Type B pancreatic cell (in vitro differentiated cells): ENCODE results near the gene MARCHF11. TPM values are rescaled to one million over a fixed set of nuclear protein-coding genes. Genes with fewer than 3 reads are reported as not detected.

Experiments
- DNase-seq: peaks from one replicate; pipeline ENCODE4 v3.0.0; 2021; ENCODE audit warnings: mixed read lengths; ENCODE audit not compliant: unreplicated experiment; ENCODE audit errors: extremely low spot score
- H3K27ac Mint-ChIP-seq: 2 replicates; pipeline ENCODE4 v1.8.0; 2021; ENCODE audit warnings: mild to moderate bottlenecking, mixed read lengths
- H3K27me3 Mint-ChIP-seq: 2 replicates; pipeline ENCODE4 v1.8.0; 2021; ENCODE audit warnings: mixed read lengths
- H3K36me3 Mint-ChIP-seq: 2 replicates; pipeline ENCODE4 v1.8.0; 2021; ENCODE audit warnings: mixed read lengths
- H3K4me1 Mint-ChIP-seq: one replicate; pipeline ENCODE4 v1.8.0; 2021; ENCODE audit warnings: mixed read lengths; ENCODE audit not compliant: unreplicated experiment
- H3K4me3 Mint-ChIP-seq: 2 replicates; pipeline ENCODE4 v1.8.0; 2021; ENCODE audit warnings: mild to moderate bottlenecking, mixed read lengths
- H3K9me3 Mint-ChIP-seq: 2 replicates; pipeline ENCODE4 v1.8.0; 2021; ENCODE audit warnings: mixed read lengths
- total RNA-seq: library from RNA; stranded (reverse); gene quantifications from 2 replicates; pipeline ENCODE4 v1.2.1, GENCODE V29; 2021; ENCODE audit warnings: low replicate concordance
- TF ChIP-seq, protein P1 (sequence below): fragments of 200-600 bp; sonication (generic); conservative IDR thresholded peaks from 2 replicates; pipeline ENCODE4 v1.5.0; 2021; ENCODE audit warnings: antibody characterized with exemption, mild to moderate bottlenecking

The MARCHF11 gene
- total RNA-seq, 1 donor from 2014 or later: 1.0 TPM

GRCh38 chr5:16115140-16115539 is 64.5 kb downstream of the MARCHF11 start:
- no peak for DNase-seq
- H3K27ac Mint-ChIP-seq: no peak overlapping the region
- no peaks in the 10 kb centered on the region for H3K4me1 Mint-ChIP-seq
- no peak overlapping the region for H3K4me3 Mint-ChIP-seq
- H3K27me3 Mint-ChIP-seq: peaks cover 6% of the 10 kb centered on the region
- TF ChIP-seq, protein P1, sequence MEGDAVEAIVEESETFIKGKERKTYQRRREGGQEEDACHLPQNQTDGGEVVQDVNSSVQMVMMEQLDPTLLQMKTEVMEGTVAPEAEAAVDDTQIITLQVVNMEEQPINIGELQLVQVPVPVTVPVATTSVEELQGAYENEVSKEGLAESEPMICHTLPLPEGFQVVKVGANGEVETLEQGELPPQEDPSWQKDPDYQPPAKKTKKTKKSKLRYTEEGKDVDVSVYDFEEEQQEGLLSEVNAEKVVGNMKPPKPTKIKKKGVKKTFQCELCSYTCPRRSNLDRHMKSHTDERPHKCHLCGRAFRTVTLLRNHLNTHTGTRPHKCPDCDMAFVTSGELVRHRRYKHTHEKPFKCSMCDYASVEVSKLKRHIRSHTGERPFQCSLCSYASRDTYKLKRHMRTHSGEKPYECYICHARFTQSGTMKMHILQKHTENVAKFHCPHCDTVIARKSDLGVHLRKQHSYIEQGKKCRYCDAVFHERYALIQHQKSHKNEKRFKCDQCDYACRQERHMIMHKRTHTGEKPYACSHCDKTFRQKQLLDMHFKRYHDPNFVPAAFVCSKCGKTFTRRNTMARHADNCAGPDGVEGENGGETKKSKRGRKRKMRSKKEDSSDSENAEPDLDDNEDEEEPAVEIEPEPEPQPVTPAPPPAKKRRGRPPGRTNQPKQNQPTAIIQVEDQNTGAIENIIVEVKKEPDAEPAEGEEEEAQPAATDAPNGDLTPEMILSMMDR: no peak
- H3K9me3 Mint-ChIP-seq: no peaks in the 10 kb centered on the region
- H3K36me3 Mint-ChIP-seq: no peaks in the 10 kb centered on the region

DNA sequence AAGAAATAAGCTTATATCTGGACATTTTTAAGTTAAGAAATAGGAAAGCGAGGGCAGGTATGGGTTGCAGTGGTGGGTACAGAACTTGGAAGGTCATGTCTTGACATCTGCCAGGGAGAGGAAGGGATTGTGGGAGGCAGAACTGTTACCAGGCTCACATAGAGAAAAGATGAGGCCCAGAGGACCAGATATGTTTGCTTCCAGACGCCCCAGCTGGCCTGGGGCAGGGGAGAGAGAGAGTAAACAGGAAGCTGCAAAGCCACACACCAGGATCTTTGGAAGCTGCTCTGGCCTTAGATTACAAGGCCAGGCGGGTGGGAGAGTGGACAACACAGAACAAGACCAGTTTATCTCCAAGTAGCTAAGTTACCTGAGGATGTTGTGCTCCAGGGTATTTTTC is 71.2 kb downstream of the MARCHF11 start:
- Mint-ChIP-seq H3K9me3 (no peaks in the 10 kb centered on the region), H3K4me1 (no peaks in the 10 kb centered on the region), H3K27me3 (peaks cover 3% of the 10 kb centered on the region), H3K36me3 (no peaks in the 10 kb centered on the region), H3K27ac (no peak overlapping the region), H3K4me3 (no peak overlapping the region)
- DNase-seq: no peak
- TF ChIP-seq, protein P1: no peak

- TF ChIP-seq, protein P1: no peak
- no peak overlapping the region for H3K27ac Mint-ChIP-seq
- H3K9me3 Mint-ChIP-seq: no peaks in the 10 kb centered on the region
- H3K4me1 Mint-ChIP-seq: no peaks in the 10 kb centered on the region
- no peak overlapping the region for H3K4me3 Mint-ChIP-seq
- H3K36me3 Mint-ChIP-seq: no peaks in the 10 kb centered on the region
- no peak for DNase-seq
- H3K27me3 Mint-ChIP-seq: peaks cover 5% of the 10 kb centered on the region
These were observed 74.6 kb downstream of the MARCHF11 start for GRCh38 chr5:16104961-16105360.

- no peaks in the 10 kb centered on the region for H3K36me3 Mint-ChIP-seq
- peaks cover 23% of the 10 kb centered on the region for H3K27me3 Mint-ChIP-seq
- TF ChIP-seq, protein P1: no peak
- H3K9me3 Mint-ChIP-seq: no peaks in the 10 kb centered on the region
- no peaks in the 10 kb centered on the region for H3K4me1 Mint-ChIP-seq
- H3K4me3 Mint-ChIP-seq: no peak overlapping the region
- no peak for DNase-seq
- H3K27ac Mint-ChIP-seq: no peak overlapping the region
These were observed 84.0 kb downstream of the MARCHF11 start for GRCh38 chr5:16095612-16096011.

- no peak overlapping the region for H3K27ac Mint-ChIP-seq
- TF ChIP-seq, protein P1: no peak
- no peak overlapping the region for H3K4me3 Mint-ChIP-seq
- no peak for DNase-seq
- H3K36me3 Mint-ChIP-seq: no peaks in the 10 kb centered on the region
- H3K4me1 Mint-ChIP-seq: no peaks in the 10 kb centered on the region
- H3K27me3 Mint-ChIP-seq: peaks cover 5% of the 10 kb centered on the region
- no peaks in the 10 kb centered on the region for H3K9me3 Mint-ChIP-seq
These were observed 89.3 kb downstream of the MARCHF11 start for GRCh38 chr5:16090270-16090669.

GRCh38 chr5:16082982-16083381 is 96.6 kb downstream of the MARCHF11 start:
- Mint-ChIP-seq H3K9me3 (no peaks in the 10 kb centered on the region), H3K4me3 (no peak overlapping the region), H3K4me1 (no peaks in the 10 kb centered on the region), H3K27ac (no peak overlapping the region), H3K36me3 (no peaks in the 10 kb centered on the region), H3K27me3 (peaks cover 2% of the 10 kb centered on the region)
- TF ChIP-seq, protein P1: no peak
- DNase-seq: no peak
